SK-N-SH (cell line): Measurements from ENCODE around the gene HINT1. TPM values are rescaled to one million over a fixed set of nuclear protein-coding genes. Genes with fewer than 3 reads are reported as not detected.

Experiments
- CTCF ChIA-PET: fragments of 300-600, 350-600 bp; formaldehyde crosslinking; extraction: SDS; loops from one replicate; lab custom pipeline; 2021; lab: Yijun Ruan, JAX
- POLR2A ChIA-PET: fragments of 350-600 bp; sonication (Branson Sonifier 250); formaldehyde crosslinking; extraction: SDS; loops from one replicate; lab custom pipeline; 2020; ENCODE audit warnings: antibody characterized with exemption, inconsistent platforms; lab: Yijun Ruan, JAX
- DNase-seq: peaks from one replicate; pipeline ENCODE4 v3.0.0; 2012
- H2AFZ ChIP-seq: fragments of 200-600 bp; sonication (generic); 2 replicates; pipeline ENCODE4 v1.8.1; 2016; ENCODE audit warnings: antibody characterized with exemption, mild to moderate bottlenecking, low read depth
- H3F3A ChIP-seq: fragments of 200-600 bp; sonication (generic); replicated peaks from 2 replicates; pipeline ENCODE3; 2016; ENCODE audit warnings: antibody characterized with exemption, mild to moderate bottlenecking; ENCODE audit not compliant: insufficient read depth
- H3K27ac ChIP-seq, 2 experiments: fragments of 200-500 bp in 1 of 2; fragments of 200-600 bp in 1 of 2; sonication (Bioruptor generic) in 1 of 2; sonication (generic), shearing (Covaris generic) in 1 of 2; 2 replicates each; pipeline versions ENCODE4 v1.5.1 to v1.6.1; 2014 to 2016; ENCODE audit warnings: low read depth in 2 of 2, inconsistent platforms in 1 of 2, low read length in 1 of 2, mild to moderate bottlenecking in 1 of 2, mixed read lengths in 1 of 2
- H3K27me3 ChIP-seq: fragments of 200-600 bp; sonication (generic), shearing (Covaris generic); 2 replicates; pipeline ENCODE4 v1.6.1; 2016; ENCODE audit warnings: mixed run types; ENCODE audit not compliant: insufficient read depth
- H3K36me3 ChIP-seq, 2 experiments: fragments of 200-500 bp in 1 of 2; fragments of 200-600 bp in 1 of 2; sonication (Bioruptor generic) in 1 of 2; sonication (generic) in 1 of 2; replicated peaks in 1 of 2; 2 replicates each; pipeline versions ENCODE3 to v1.5.1; 2014 to 2016; ENCODE audit warnings: low read length in 1 of 2, mild to moderate bottlenecking in 1 of 2; ENCODE audit not compliant: insufficient read depth in 2 of 2, control insufficient read depth in 1 of 2
- H3K4me1 ChIP-seq, 2 experiments: fragments of 200-500 bp in 1 of 2; fragments of 200-600 bp in 1 of 2; sonication (Bioruptor generic) in 1 of 2; sonication (generic), shearing (Covaris generic) in 1 of 2; 2 replicates each; pipeline versions ENCODE4 v1.5.1 to v1.6.1; 2014 to 2016; ENCODE audit warnings: low read depth in 1 of 2, low read length in 1 of 2, mixed run types in 1 of 2; ENCODE audit not compliant: insufficient read depth in 2 of 2, control insufficient read depth in 1 of 2
- H3K4me2 ChIP-seq: fragments of 200-600 bp; sonication (generic), shearing (Covaris generic); 2 replicates; pipeline ENCODE4 v1.6.1; 2017; ENCODE audit warnings: mixed run types
- H3K4me3 ChIP-seq, 2 experiments: fragments of 200-500 bp in 1 of 2; fragments of 200-600 bp in 1 of 2; sonication (Bioruptor generic) in 1 of 2; sonication (generic), shearing (Covaris generic) in 1 of 2; 2 replicates each; pipeline versions ENCODE4 v1.5.1 to v1.8.1; 2014 to 2016; ENCODE audit warnings: low read depth in 2 of 2, inconsistent platforms in 1 of 2, low read length in 1 of 2, mild to moderate bottlenecking in 1 of 2, mixed read lengths in 1 of 2, moderate library complexity in 1 of 2
- H3K79me2 ChIP-seq: fragments of 200-600 bp; sonication (generic); 2 replicates; pipeline ENCODE4 v1.8.1; 2017; ENCODE audit warnings: mild to moderate bottlenecking; ENCODE audit not compliant: insufficient read depth
- H3K9ac ChIP-seq: fragments of 200-600 bp; sonication (generic); 2 replicates; pipeline ENCODE4 v1.6.1; 2017; ENCODE audit warnings: mixed run types
- H3K9me2 ChIP-seq: fragments of 200-600 bp; sonication (generic); 2 replicates; pipeline ENCODE4 v1.6.1; 2017; ENCODE audit warnings: mixed run types
- H3K9me3 ChIP-seq: fragments of 200-600 bp; sonication (generic); 2 replicates; pipeline ENCODE4 v1.6.1; 2017; ENCODE audit warnings: mixed run types, mild to moderate bottlenecking, moderate library complexity
- H4K20me1 ChIP-seq: fragments of 200-600 bp; sonication (generic); 2 replicates; pipeline ENCODE4 v1.6.1; 2017; ENCODE audit warnings: mild to moderate bottlenecking, mixed run types; ENCODE audit not compliant: insufficient read depth
- CTCF ChIP-seq: fragments of 200-600 bp; sonication (generic); IDR thresholded peaks from 2 replicates; pipeline ENCODE4 v1.6.1; 2017; ENCODE audit warnings: antibody characterized with exemption, mild to moderate bottlenecking, moderate library complexity
- ELF1 ChIP-seq: IDR thresholded peaks from 2 replicates; pipeline ENCODE4 v1.4.0; 2012
- EP300 ChIP-seq, 2 experiments: IDR thresholded peaks; 2 replicates each; pipeline versions ENCODE4 v1.4.0 to v1.6.1; 2012; ENCODE audit warnings: borderline replicate concordance in 1 of 2, low read depth in 1 of 2, low read length in 1 of 2
- FOXJ3 ChIP-seq: sonication (generic); formaldehyde crosslinking; IDR thresholded peaks from 2 replicates; pipeline ENCODE4 v1.5.1; 2020; ENCODE audit warnings: mild to moderate bottlenecking, missing genetic modification reagents
- MEF2A ChIP-seq: IDR thresholded peaks from 2 replicates; pipeline ENCODE4 v1.4.0; 2012; ENCODE audit warnings: low read depth, borderline replicate concordance
- MXI1 ChIP-seq: IDR thresholded peaks from 2 replicates; pipeline ENCODE4 v1.6.1; 2012; ENCODE audit warnings: mild to moderate bottlenecking, low read depth, low read length, improper control_type of control experiment
- NRF1 ChIP-seq: IDR thresholded peaks from 2 replicates; pipeline ENCODE4 v1.6.1; 2012; ENCODE audit warnings: low read depth, mild to moderate bottlenecking, low read length
- POLR2AphosphoS5 ChIP-seq: IDR thresholded peaks from 2 replicates; pipeline ENCODE4 v1.6.1; 2012; ENCODE audit warnings: low read depth, low read length
- RAD21 ChIP-seq: IDR thresholded peaks from 2 replicates; pipeline ENCODE4 v1.6.1; 2012; ENCODE audit warnings: mild to moderate bottlenecking, low read length
- RCOR1 ChIP-seq: fragments of 150-350 bp; IDR thresholded peaks from 2 replicates; pipeline ENCODE4 v1.6.1; 2017; ENCODE audit warnings: antibody characterized with exemption, low read length
- REST ChIP-seq: IDR thresholded peaks from 2 replicates; pipeline ENCODE4 v1.6.1; 2012; ENCODE audit warnings: mild to moderate bottlenecking, low read depth, low read length, moderate library complexity
- RFX5 ChIP-seq: IDR thresholded peaks from 2 replicates; pipeline ENCODE4 v1.6.1; 2012; ENCODE audit warnings: mild to moderate bottlenecking, improper control_type of control experiment, low read length
- SIN3A ChIP-seq: IDR thresholded peaks from 2 replicates; pipeline ENCODE4 v1.6.1; 2012; ENCODE audit warnings: low read depth, mild to moderate bottlenecking, low read length, moderate library complexity, borderline replicate concordance
- SMC3 ChIP-seq: IDR thresholded peaks from 2 replicates; pipeline ENCODE4 v1.6.1; 2012; ENCODE audit warnings: low read depth, low read length, improper control_type of control experiment
- TAF1 ChIP-seq: IDR thresholded peaks from 2 replicates; pipeline ENCODE4 v1.6.1; 2012; ENCODE audit warnings: low read depth, mild to moderate bottlenecking, low read length, moderate library complexity, borderline replicate concordance
- TCF12 ChIP-seq: IDR thresholded peaks from 2 replicates; pipeline ENCODE4 v1.4.0; 2012
- TEAD4 ChIP-seq: IDR thresholded peaks from 2 replicates; pipeline ENCODE4 v1.4.0; 2012; ENCODE audit warnings: mild to moderate bottlenecking, borderline replicate concordance; ENCODE audit not compliant: insufficient read depth
- USF2 ChIP-seq: fragments of 150-350 bp; IDR thresholded peaks from 2 replicates; pipeline ENCODE4 v1.6.1; 2017; ENCODE audit warnings: antibody characterized with exemption, low read length, low read depth, borderline replicate concordance
- WGBS: methylation state at CpG from one replicate; pipeline ENCODE4 v1.1.6; 2017; ENCODE audit warnings: low lambda C conversion rate; 5-methylcytosine and 5-hydroxymethylcytosine counted together
- polyA plus RNA-seq, 3 experiments: library from polyadenylated mRNA; depleted of rRNA; stranded (reverse); fragments of >200 nt; gene quantifications; 2 replicates each; pipeline ENCODE4 v1.2.3, GENCODE V29; 2012

HINT1 gene
- polyA plus RNA-seq, 1 of the 3 experiments (the other 2 are of a cell fraction), result 385 TPM

GRCh38 chr5:131163276-131164119 is 1.6 kb downstream of the HINT1 start (continued):
- no peak for TF ChIP-seq MEF2A
- no peak for TF ChIP-seq TEAD4
- TF ChIP-seq REST, result no peak
- no peak for TF ChIP-seq EP300 (IDR thresholded peaks at IDR 0.05; ENCODE audit: borderline replicate concordance in 1 of 2, low read depth in 1 of 2, low read length in 1 of 2)
- no peak for TF ChIP-seq RAD21
- no peak for TF ChIP-seq USF2

GRCh38 chr5:131160134-131160533 is 4.9 kb downstream of the HINT1 start:
- Histone ChIP-seq H3K4me2 (no peak overlapping the region), H3K27ac (no peak overlapping the region), H3K9me3 (no peaks in the 10 kb centered on the region), H4K20me1 (peaks cover 3% of the 10 kb centered on the region; the same call in 1 of the 2 replicates), H3K36me3 (peaks cover 39 to 49% of the 10 kb centered on the region in 2 experiments), H2AFZ (no peak overlapping the region), H3K4me1 (peaks cover 0 to 5% of the 10 kb centered on the region in 2 experiments; a peak in 1 of 4 replicates), H3K9me2 (no peaks in the 10 kb centered on the region), H3K9ac (no peak overlapping the region), H3K27me3 (no peaks in the 10 kb centered on the region), H3F3A (peaks cover 22% of the 10 kb centered on the region), H3K79me2 (peaks cover 63% of the 10 kb centered on the region), H3K4me3 (no peak overlapping the region)
- TF ChIP-seq NRF1 (no peak), MXI1 (no peak), RCOR1 (no peak), FOXJ3 (no peak), RAD21 (no peak), SIN3A (no peak), POLR2AphosphoS5 (no peak), TCF12 (no peak), RFX5 (no peak), CTCF (no peak), SMC3 (no peak), TEAD4 (no peak), MEF2A (no peak), ELF1 (no peak), TAF1 (no peak), USF2 (no peak)
- no peak for DNase-seq
- ChIA-PET CTCF (interaction anchor here (0.7 to 1.2 kb wide), 3 partner anchors 7 to 480 kb away, joined by 3 read pairs; no protein-coding TSS in a partner anchor), POLR2A (no interaction called here)
- WGBS, result 50% methylated on average over 2 of the region's 2 CpGs
